Esophagus squamous epithelium (tissue), 5 donors: ENCODE measurements around the gene ANKRD31. TPM values are rescaled to one million over a fixed set of nuclear protein-coding genes. Genes with fewer than 3 reads are reported as not detected.
A peak's percentile ranks its signal among the peaks of the same experiment; 100 is the strongest.

ENCODE experiments used
- DNase-seq: peaks from one replicate; lab custom pipeline; 2025; lab: John Stamatoyannopoulos, UW
- H3K27ac ChIP-seq, 4 donors: fragments of 200-600 bp; sonication (generic); one replicate each; pipeline ENCODE4 v1.5.1; 2016 to 2019; ENCODE audit warnings: mild to moderate bottlenecking in 1 of 4
- H3K27me3 ChIP-seq, 4 donors: fragments of 200-600 bp; sonication (generic); 1 replicate in 3 of 4; 2 replicates in 1 of 4; pipeline versions ENCODE4 v1.5.1 to v1.6.0; 2017 to 2021; ENCODE audit warnings: antibody characterized with exemption in 1 of 4
- H3K36me3 ChIP-seq, 3 donors: fragments of 200-600 bp; sonication (generic); one replicate each; pipeline ENCODE4 v1.5.1; 2016 to 2019
- H3K4me1 ChIP-seq, 3 donors: fragments of 200-600 bp; sonication (generic); one replicate each; pipeline ENCODE4 v1.5.1; 2017 to 2019
- H3K4me3 ChIP-seq, 4 donors: fragments of 200-600 bp; sonication (generic); 1 replicate in 3 of 4; 2 replicates in 1 of 4; pipeline ENCODE4 v1.5.1; 2016 to 2019; ENCODE audit warnings: mild to moderate bottlenecking in 2 of 4, moderate library complexity in 1 of 4
- H3K9me3 ChIP-seq, 3 donors: fragments of 200-600 bp; sonication (generic); one replicate each; pipeline ENCODE4 v1.5.1; 2016 to 2019
- CTCF ChIP-seq, 6 experiments: fragments of 450-650 bp in 4 of 6; fragments of 200-600 bp in 2 of 6; sonication (generic) in 2 of 6; IDR thresholded peaks; one replicate each; pipeline ENCODE4 v1.5.1; 2016 to 2019; ENCODE audit warnings: antibody characterized with exemption in 6 of 6, mild to moderate bottlenecking in 4 of 6, moderate library complexity in 4 of 6
- POLR2A ChIP-seq, 4 donors: fragments of 450-650 bp; IDR thresholded peaks; one replicate each; pipeline ENCODE4 v1.6.1; 2017; ENCODE audit warnings: antibody characterized with exemption in 4 of 4, mild to moderate bottlenecking in 4 of 4, moderate library complexity in 3 of 4
- WGBS, 2 donors: methylation state at CpG; one replicate each; pipeline ENCODE4 v1.1.5; 2018; 5-methylcytosine and 5-hydroxymethylcytosine counted together
- intact Hi-C: fragments of 100-400 bp; cut with DNase I; formaldehyde crosslinking; loops from one replicate; pipeline ENCODE4 v1.15.0; 2022
- total RNA-seq, 4 donors: library from RNA; depleted of rRNA; stranded (reverse); fragments of >200 nt; gene quantifications; one replicate each; pipeline ENCODE4 v1.1.0, GENCODE V29; 2016
- donor health status: DM: yes; HTN: yes; CAD: no.

The ANKRD31 gene
- total RNA-seq, 4 donors from 2014 or later: 0.19 to 1.1 (median 0.54) TPM

- 41 to 43% methylated on average over 9 to 10 of the region's 10 CpGs for WGBS, 2 donors
- H3K9me3 ChIP-seq: no peaks in the 10 kb centered on the region
- no peak overlapping the region for H3K27ac ChIP-seq
- H3K4me3 ChIP-seq: no peak overlapping the region
- no peaks in the 10 kb centered on the region for H3K36me3 ChIP-seq
- peaks cover 7 to 79% (median 10%) of the 10 kb centered on the region in 3 donors for H3K4me1 ChIP-seq
- intact Hi-C loops: no loop called here
- DNase-seq: no peak
- no peaks in the 10 kb centered on the region for H3K27me3 ChIP-seq
- no peak for TF ChIP-seq POLR2A (IDR thresholded peaks at IDR 0.05)
- TF ChIP-seq CTCF (IDR thresholded peaks at IDR 0.05): no peak
These were observed 190.1 kb downstream of the ANKRD31 start for GRCh38 chr5:75046366-75047142.

- DNase-seq: no peak
- Histone ChIP-seq H3K27me3 (no peaks in the 10 kb centered on the region), H3K27ac (no peak overlapping the region), H3K4me1 (peaks cover 3 to 65% (median 5%) of the 10 kb centered on the region in 3 donors), H3K36me3 (no peaks in the 10 kb centered on the region), H3K9me3 (no peaks in the 10 kb centered on the region), H3K4me3 (no peak overlapping the region)
- 88 to 98% methylated on average over 2 of the region's 2 CpGs for WGBS, 2 donors
- TF ChIP-seq CTCF (IDR thresholded peaks at IDR 0.05) (no peak), POLR2A (IDR thresholded peaks at IDR 0.05) (no peak)
- intact Hi-C loops: no loop called here
These were observed 191.6 kb downstream of the ANKRD31 start for GRCh38 chr5:75045071-75045470.

DNA sequence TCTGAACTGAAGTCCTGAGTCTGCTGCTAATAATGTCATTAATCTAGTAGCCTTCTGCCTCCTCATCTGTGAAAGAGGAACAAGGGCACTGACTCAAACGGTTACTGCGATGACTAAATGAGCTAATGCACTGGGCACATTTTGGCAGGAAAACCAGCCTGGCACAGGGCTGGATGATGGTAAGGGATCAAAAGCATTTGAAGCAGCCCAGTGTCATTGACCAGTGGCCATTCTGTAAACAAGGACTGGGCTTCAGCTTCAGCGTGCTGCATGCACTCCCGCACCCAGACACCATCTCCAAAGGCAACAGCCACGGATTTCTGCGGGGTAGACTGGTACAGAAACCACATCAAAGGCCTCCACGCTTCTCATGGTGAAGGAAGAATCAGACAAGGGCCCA is 192.3 kb downstream of the ANKRD31 start:
- H3K4me3 ChIP-seq: no peak overlapping the region
- TF ChIP-seq CTCF (IDR thresholded peaks at IDR 0.05) (no peak), POLR2A (IDR thresholded peaks at IDR 0.05) (no peak)
- no peak for DNase-seq
- intact Hi-C loops: no loop called here
- H3K36me3 ChIP-seq: no peaks in the 10 kb centered on the region
- 53 to 61% methylated on average over 7 of the region's 7 CpGs for whole genome bisulfite sequencing, 2 donors
- H3K4me1 ChIP-seq: peaks cover 0 to 65% (median 5%) of the 10 kb centered on the region in 3 donors
- no peak overlapping the region for H3K27ac ChIP-seq
- H3K9me3 ChIP-seq: no peaks in the 10 kb centered on the region
- no peaks in the 10 kb centered on the region for H3K27me3 ChIP-seq

- Histone ChIP-seq H3K4me1 (peaks cover 0 to 63% (median 5%) of the 10 kb centered on the region in 3 donors), H3K27ac (peak overlapping the region in 1 of 4 donors; percentile 36), H3K36me3 (no peaks in the 10 kb centered on the region), H3K27me3 (no peaks in the 10 kb centered on the region), H3K4me3 (no peak overlapping the region), H3K9me3 (no peaks in the 10 kb centered on the region)
- intact Hi-C loops: no loop called here
- DNase-seq: no peak
- no peak for TF ChIP-seq POLR2A (IDR thresholded peaks at IDR 0.05)
- TF ChIP-seq CTCF (IDR thresholded peaks at IDR 0.05): no peak
- WGBS, 2 donors: 71 to 76% methylated on average over 7 of the region's 7 CpGs
These were observed 192.9 kb downstream of the ANKRD31 start for GRCh38 chr5:75043633-75044264.

- H3K4me1 ChIP-seq: peaks cover 0 to 62% (median 5%) of the 10 kb centered on the region in 3 donors
- H3K36me3 ChIP-seq: no peaks in the 10 kb centered on the region
- intact Hi-C loops: no loop called here
- TF ChIP-seq CTCF (IDR thresholded peaks at IDR 0.05) (no peak), POLR2A (IDR thresholded peaks at IDR 0.05) (no peak)
- 50 to 80% methylated on average over 1 of the region's 1 CpG for WGBS, 2 donors
- H3K27ac ChIP-seq: no peak overlapping the region
- no peaks in the 10 kb centered on the region for H3K9me3 ChIP-seq
- H3K4me3 ChIP-seq: no peak overlapping the region
- DNase-seq: no peak
- no peaks in the 10 kb centered on the region for H3K27me3 ChIP-seq
These were observed 194.2 kb downstream of the ANKRD31 start for GRCh38 chr5:75042522-75042921.
